K562 (cell line): ENCODE measurements around the gene PDHX. TPM values are rescaled to one million over a fixed set of nuclear protein-coding genes. Genes with fewer than 3 reads are reported as not detected.

Experiments used
- CREB1 ChIP-seq, 2 experiments: sonication (generic) in 1 of 2; formaldehyde crosslinking in 1 of 2; IDR thresholded peaks; 2 replicates each; pipeline versions ENCODE4 v1.6.1 to v1.8.0; 2012 to 2022; ENCODE audit warnings: inconsistent platforms in 1 of 2, mild to moderate bottlenecking in 1 of 2, missing genetic modification reagents in 1 of 2, moderate library complexity in 1 of 2
- CREB3L1 ChIP-seq: fragments of 450-650 bp; IDR thresholded peaks from 2 replicates; pipeline ENCODE4 v1.6.1; 2014; ENCODE audit warnings: low read depth, mild to moderate bottlenecking, moderate library complexity, borderline replicate concordance
- FOXO4 ChIP-seq: fragments of 450-650 bp; formaldehyde crosslinking; IDR thresholded peaks from 2 replicates; pipeline ENCODE4 v1.4.0; 2020; ENCODE audit warnings: mild to moderate bottlenecking, moderate library complexity
- MAX ChIP-seq: sonication (generic); formaldehyde crosslinking; IDR thresholded peaks from 2 replicates; pipeline ENCODE4 v1.9.0; 2022; ENCODE audit warnings: mild to moderate bottlenecking, missing genetic modification reagents
- NFXL1 ChIP-seq: fragments of 450-650 bp; formaldehyde crosslinking; IDR thresholded peaks from 2 replicates; pipeline ENCODE4 v1.4.0; 2021; ENCODE audit warnings: mild to moderate bottlenecking
- PTTG1 ChIP-seq: fragments of 450-650 bp; IDR thresholded peaks from 2 replicates; pipeline ENCODE4 v1.6.1; 2016; ENCODE audit warnings: low read depth, mild to moderate bottlenecking, missing genetic modification characterization, missing compliant biosample characterization
- TAF9B ChIP-seq: fragments of 450-650 bp; IDR thresholded peaks from 2 replicates; pipeline ENCODE4 v1.6.1; 2018; ENCODE audit warnings: mild to moderate bottlenecking; ENCODE audit not compliant: partially characterized antibody
- TEAD4 ChIP-seq, 2 experiments: sonication (generic) in 1 of 2; formaldehyde crosslinking in 1 of 2; IDR thresholded peaks; 2 replicates each; pipeline versions ENCODE4 v1.6.1 to v1.8.0; 2012 to 2022; ENCODE audit warnings: borderline replicate concordance in 1 of 2, inconsistent platforms in 1 of 2, low read length in 1 of 2, mild to moderate bottlenecking in 1 of 2, missing genetic modification reagents in 1 of 2
- TFE3 ChIP-seq: fragments of 450-650 bp; formaldehyde crosslinking; IDR thresholded peaks from 2 replicates; pipeline ENCODE4 v1.4.0; 2020; ENCODE audit warnings: mild to moderate bottlenecking, mixed read lengths
- TSHZ1 ChIP-seq: fragments of 250-450 bp; sonication (Bioruptor Pico); IDR thresholded peaks from 2 replicates; pipeline ENCODE4 v1.4.0; 2020; ENCODE audit warnings: mild to moderate bottlenecking, moderate library complexity
- ZBED1 ChIP-seq: IDR thresholded peaks from 2 replicates; pipeline ENCODE4 v1.6.1; 2014
- ZNF146 ChIP-seq: IDR thresholded peaks from one replicate; pipeline ENCODE4 v1.6.1; 2018; ENCODE audit warnings: missing compliant biosample characterization; ENCODE audit not compliant: unreplicated experiment
- ZNF239 ChIP-seq: fragments of 250-450 bp; sonication (Bioruptor Pico); IDR thresholded peaks from 2 replicates; pipeline ENCODE4 v1.4.0; 2020; ENCODE audit warnings: mild to moderate bottlenecking
- ZNF512 ChIP-seq: IDR thresholded peaks from 2 replicates; pipeline ENCODE4 v1.6.1; 2016; ENCODE audit warnings: missing genetic modification characterization, missing compliant biosample characterization
- ZNF766 ChIP-seq: fragments of 200-800 bp; sonication (Bioruptor generic); conservative IDR thresholded peaks from 2 replicates; pipeline ENCODE4 v1.6.1; 2016; ENCODE audit warnings: missing genetic modification characterization, missing compliant biosample characterization
- polyA plus RNA-seq, 8 experiments: library from polyadenylated mRNA; depleted of rRNA in 4 of 8; stranded (reverse) in 5 of 8; unstranded in 3 of 8; fragments of >200 nt; fragmentation: Nextera tagmentation in 2 of 8; fragmentation: Illumina TruSeq in 1 of 8; extraction: Ambion mirVana in 2 of 8; extraction: Trizol in 1 of 8; gene quantifications; 2 replicates each; pipeline versions ENCODE4 v1.2.1 to v1.2.3, GENCODE V29; 2011 to 2014; ENCODE audit warnings: inconsistent platforms in 1 of 8, missing spikeins in 1 of 8
- total RNA-seq, 7 experiments: library from RNA; depleted of rRNA in 6 of 7; stranded (reverse); fragments of >200 nt in 6 of 7; fragmentation: Illumina TruSeq in 2 of 7; extraction: Trizol in 2 of 7; gene quantifications; 2 replicates each; pipeline versions ENCODE4 v1.2.1 to v1.2.3, GENCODE V29; 2011 to 2021; ENCODE audit warnings: low replicate concordance in 1 of 7

Gene PDHX
- total and polyA plus RNA-seq, 9 of the 15 experiments (the other 6 are each of a cell fraction or from before 2014, with no cell fraction given) = 20.8 to 43.5 (median 31.2) TPM

GRCh38 chr11:34916843-34917770, 689 bp downstream of the PDHX start (continued):
- TF ChIP-seq ZNF766 (CRISPR knock-in tag) = 0 out of 2 replicates have a peak, but pooled peaks have one; percentile 26
- 0 out of 2 replicates have a peak, but pooled peaks have one; percentile 22 for TF ChIP-seq CREB1 (IDR thresholded peaks at IDR 0.05)
- peak; percentile 47; the same call in 1 of the 2 replicates for TF ChIP-seq CREB1 (CRISPR knock-in tag; IDR thresholded peaks at IDR 0.05)
- no peak for TF ChIP-seq FOXO4 (CRISPR knock-in tag)
- TF ChIP-seq TFE3 (CRISPR knock-in tag) = no peak
- no peak for TF ChIP-seq ZNF239 (CRISPR knock-in tag)
- TF ChIP-seq NFXL1 (CRISPR knock-in tag) = no peak
- no peak for TF ChIP-seq ZBED1
- TF ChIP-seq MAX (CRISPR knock-in tag) = no peak
- no peak; the same call in 1 of the 2 replicates for TF ChIP-seq CREB3L1
- no peak for TF ChIP-seq ZNF512 (tag)
- no peak for TF ChIP-seq TEAD4 (IDR thresholded peaks at IDR 0.05; ENCODE audit: low read length)
- TF ChIP-seq TEAD4 (CRISPR knock-in tag; IDR thresholded peaks at IDR 0.05; ENCODE audit: borderline replicate concordance) = no peak
- TF ChIP-seq ZNF146 (CRISPR knock-in tag) = no peak
- no peak for TF ChIP-seq TSHZ1
- TF ChIP-seq PTTG1 (tag) = no peak
- no peak for TF ChIP-seq TAF9B
